Erythroblast (primary cell): ENCODE measurements around the gene CA5B.

Source experiments
- GATA1 ChIP-seq: IDR thresholded peaks from 2 replicates; pipeline ENCODE4 v1.6.1; 2011; ENCODE audit warnings: low read depth, mild to moderate bottlenecking, control low read depth, low read length, moderate library complexity
- POLR2A ChIP-seq: IDR thresholded peaks from 2 replicates; pipeline ENCODE4 v1.6.1; 2011; ENCODE audit warnings: mild to moderate bottlenecking, low read length

DNA sequence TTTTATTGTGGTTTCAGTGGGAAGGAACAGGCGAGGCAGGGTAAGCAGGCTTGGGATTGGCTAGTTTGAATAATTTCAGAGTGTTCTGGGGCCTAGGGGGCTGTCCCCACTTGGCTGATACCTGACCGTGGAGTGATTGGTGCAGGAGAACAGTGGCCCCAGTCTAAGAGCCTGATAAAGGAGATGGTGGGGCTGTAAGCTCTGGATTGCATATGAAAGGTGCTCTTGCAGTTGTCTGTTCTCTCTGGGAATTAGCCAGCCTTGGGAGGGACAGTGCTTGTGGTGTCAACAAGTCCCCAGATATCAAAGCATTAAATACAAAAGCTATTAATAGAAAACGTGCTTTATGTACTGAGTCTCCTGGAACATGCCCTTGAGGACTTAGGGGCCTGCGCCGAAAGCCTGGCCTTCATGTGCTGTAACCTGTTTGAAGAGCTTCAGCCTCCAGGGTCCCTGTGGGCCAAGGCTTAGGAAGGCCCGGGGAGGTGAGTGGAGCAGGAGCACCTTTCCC lies 43.1 kb upstream of the CA5B start:
- TF ChIP-seq POLR2A = no peak
- no peak for TF ChIP-seq GATA1
